ENCODE results near the gene FHOD3.

FHOD3 gene

GRCh38 chr18:36295880-36296301 lies 1.6 kb upstream of the FHOD3 start:
- no peak for DNase-seq (ENCODE audit: low read depth in 4 of 4, low spot score in 1 of 4)

GRCh38 chr18:36296650-36297416 lies 680 bp upstream of the FHOD3 start:
- no peak for DNase-seq (ENCODE audit: low read depth in 4 of 4, low spot score in 1 of 4)

GRCh38 chr18:36298126-36298741 lies 721 bp downstream of the FHOD3 start:
- no peak for DNase-seq (ENCODE audit: low read depth in 4 of 4, low spot score in 1 of 4)

GRCh38 chr18:36299015-36299414 lies 1.5 kb downstream of the FHOD3 start:
- no peak for DNase-seq (ENCODE audit: low read depth in 4 of 4, low spot score in 1 of 4)

GRCh38 chr18:36300211-36300610 lies 2.7 kb downstream of the FHOD3 start:
- DNase-seq (ENCODE audit: low read depth in 4 of 4, low spot score in 1 of 4) = no peak

- no peak for DNase-seq (ENCODE audit: low read depth in 4 of 4, low spot score in 1 of 4)
Measured at GRCh38 chr18:36301884-36302283, 4.4 kb downstream of the FHOD3 start.

- no peak for DNase-seq (ENCODE audit: low read depth in 4 of 4, low spot score in 1 of 4)
Measured at GRCh38 chr18:36302676-36303075, 5.2 kb downstream of the FHOD3 start.

- no peak for DNase-seq (ENCODE audit: low read depth in 4 of 4, low spot score in 1 of 4)
Measured at GRCh38 chr18:36303211-36303844, 5.8 kb downstream of the FHOD3 start.

- no peak for DNase-seq (ENCODE audit: low read depth in 4 of 4, low spot score in 1 of 4)
Measured at GRCh38 chr18:36304723-36305122, 7.2 kb downstream of the FHOD3 start.

GRCh38 chr18:36305375-36305774 lies 7.9 kb downstream of the FHOD3 start:
- DNase-seq (ENCODE audit: low read depth in 4 of 4, low spot score in 1 of 4) = no peak

- no peak for DNase-seq (ENCODE audit: low read depth in 4 of 4, low spot score in 1 of 4)
Measured at GRCh38 chr18:36307513-36307912, 10.0 kb downstream of the FHOD3 start.

- no peak for DNase-seq (ENCODE audit: low read depth in 4 of 4, low spot score in 1 of 4)
Measured at GRCh38 chr18:36308711-36309435, 11.4 kb downstream of the FHOD3 start.

- DNase-seq (ENCODE audit: low read depth in 4 of 4, low spot score in 1 of 4) = no peak
Measured at GRCh38 chr18:36309436-36310391, 12.2 kb downstream of the FHOD3 start.

GRCh38 chr18:36311026-36311570 lies 13.6 kb downstream of the FHOD3 start:
- DNase-seq (ENCODE audit: low read depth in 4 of 4, low spot score in 1 of 4) = no peak

- no peak for DNase-seq (ENCODE audit: low read depth in 4 of 4, low spot score in 1 of 4)
Measured at GRCh38 chr18:36312806-36313395, 15.4 kb downstream of the FHOD3 start.

- DNase-seq (ENCODE audit: low read depth in 4 of 4, low spot score in 1 of 4) = no peak
Measured at GRCh38 chr18:36314098-36314497, 16.6 kb downstream of the FHOD3 start.

- DNase-seq (ENCODE audit: low read depth in 4 of 4, low spot score in 1 of 4) = no peak
Measured at GRCh38 chr18:36314754-36315153, 17.2 kb downstream of the FHOD3 start.

GRCh38 chr18:36315736-36316135 lies 18.2 kb downstream of the FHOD3 start:
- no peak for DNase-seq (ENCODE audit: low read depth in 4 of 4, low spot score in 1 of 4)

GRCh38 chr18:36316246-36316645 lies 18.7 kb downstream of the FHOD3 start:
- DNase-seq (ENCODE audit: low read depth in 4 of 4, low spot score in 1 of 4) = no peak

All from stimulated activated CD4-positive, alpha-beta T cell treated with anti-CD3 and anti-CD28 coated beads, Interleukin-1b, Interleukin-23, amount 100 ng/mL, for 24 hours (primary cell).